HG03108 (cell line): Measurements from ENCODE around the gene TRIM65.
"Not testable (repeated sequence)": the region's sequence is repeated elsewhere in the genome, so short reads cannot be mapped to it uniquely, and the experiment has no call there.

Experiments
- ATAC-seq: cut with Tn5 transposase; IDR thresholded peaks from one replicate; pipeline ENCODE4 v1.9.1; 2021; ENCODE audit warnings: moderate library complexity; ENCODE audit not compliant: unreplicated experiment

Gene TRIM65

GRCh38 chr17:75897160-75898019 is 639 bp upstream of the TRIM65 start:
- ATAC-seq: no peak

GRCh38 chr17:75895370-75896155 is 1.2 kb downstream of the TRIM65 start:
- ATAC-seq: no peak

- no peak for ATAC-seq
These were observed 2.6 kb downstream of the TRIM65 start for GRCh38 chr17:75894049-75894733.

GRCh38 chr17:75893305-75894048 is 3.3 kb downstream of the TRIM65 start:
- no peak for ATAC-seq

GRCh38 chr17:75892556-75893224 is 4.1 kb downstream of the TRIM65 start:
- ATAC-seq: no peak

- ATAC-seq: no peak
These were observed 4.9 kb downstream of the TRIM65 start for GRCh38 chr17:75891605-75892555.

- ATAC-seq: no peak
These were observed 5.6 kb downstream of the TRIM65 start for GRCh38 chr17:75891022-75891604.

GRCh38 chr17:75889454-75889853 is 7.3 kb downstream of the TRIM65 start:
- no peak for ATAC-seq

- ATAC-seq: no peak
These were observed 8.3 kb downstream of the TRIM65 start for GRCh38 chr17:75888484-75888883.

GRCh38 chr17:75885860-75886259 is 10.9 kb downstream of the TRIM65 start:
- ATAC-seq: not testable (repeated sequence)

- ATAC-seq: no peak
These were observed 11.3 kb downstream of the TRIM65 start for GRCh38 chr17:75885431-75885830.

GRCh38 chr17:75881678-75882454 is 14.9 kb downstream of the TRIM65 start:
- ATAC-seq: no peak

- ATAC-seq: no peak
These were observed 16.5 kb downstream of the TRIM65 start for GRCh38 chr17:75880266-75880665.

GRCh38 chr17:75878174-75878998 is 18.4 kb downstream of the TRIM65 start, which contains the start of gene TRIM47:
TRIM47 (minus strand) TSS chr17:75878581; CDS start chr17:75878548, 33 bp downstream.
- ATAC-seq: no peak

GRCh38 chr17:75877752-75878173 is 19.0 kb downstream of the TRIM65 start:
- no peak for ATAC-seq

- no peak for ATAC-seq
These were observed 19.6 kb downstream of the TRIM65 start for GRCh38 chr17:75876938-75877751.
